Measurements from ENCODE around the gene TSPAN11.

GRCh38 chr12:30992381-30992780 lies 65.8 kb downstream of the TSPAN11 start:
- TF ChIP-seq CTCF (IDR thresholded peaks at IDR 0.05) (no peak), EP300 (IDR thresholded peaks at IDR 0.05) (no peak)

Measured in suprapubic skin (tissue), 3 donors.